ENCODE results near the gene BCS1L.
"Not testable (repeated sequence)": the region's sequence is repeated elsewhere in the genome, so short reads cannot be mapped to it uniquely, and the experiment has no call there.

Gene BCS1L

GRCh38 chr2:218671654-218672566 lies 12.4 kb downstream of the BCS1L start, which contains the start of the genes RNF25 and STK36:
Gene RNF25, minus strand, starts transcription at chr2:218672002. Its CDS starts 32 bp downstream, at chr2:218671970.
Gene STK36, plus strand, starts transcription at chr2:218672086. Its CDS starts 744 bp downstream, at chr2:218672830.
- peak; percentile 93 for DNase-seq (ENCODE audit: low read depth in 2 of 2)
- H3K4me3 ChIP-seq (replicated peaks in 1 of 2; ENCODE audit: low read depth in 2 of 2, low read length in 2 of 2), result peak within 1 kb of the TSS; percentile 78 to 90
- TF ChIP-seq CTCF (IDR thresholded peaks at IDR 0.05; ENCODE audit: low read depth, low read length), result no peak

GRCh38 chr2:218679119-218679518 lies 19.6 kb downstream of the BCS1L start:
- peak in 1 of 2 donors; percentile 34 for DNase-seq (ENCODE audit: low read depth in 2 of 2)
- no peak overlapping the region for H3K4me3 ChIP-seq (replicated peaks in 1 of 2; ENCODE audit: low read depth in 2 of 2, low read length in 2 of 2)
- no peak for TF ChIP-seq CTCF (IDR thresholded peaks at IDR 0.05; ENCODE audit: low read depth, low read length)

GRCh38 chr2:218680061-218680460 lies 20.6 kb downstream of the BCS1L start:
- no peak for DNase-seq (ENCODE audit: low read depth in 2 of 2)
- no peak overlapping the region for H3K4me3 ChIP-seq (replicated peaks in 1 of 2; ENCODE audit: low read depth in 2 of 2, low read length in 2 of 2)
- TF ChIP-seq CTCF (IDR thresholded peaks at IDR 0.05; ENCODE audit: low read depth, low read length), result no peak

GRCh38 chr2:218687400-218688060 lies 28.0 kb downstream of the BCS1L start:
- not testable (repeated sequence) for H3K4me3 ChIP-seq (replicated peaks in 1 of 2; ENCODE audit: low read depth in 2 of 2, low read length in 2 of 2)
- DNase-seq (ENCODE audit: low read depth in 2 of 2), result peak; percentile 84 to 90
- TF ChIP-seq CTCF (IDR thresholded peaks at IDR 0.05; ENCODE audit: low read depth, low read length), result peak; percentile 94

GRCh38 chr2:218691234-218691633 lies 31.8 kb downstream of the BCS1L start:
- no peak for TF ChIP-seq CTCF (IDR thresholded peaks at IDR 0.05; ENCODE audit: low read depth, low read length)
- DNase-seq (ENCODE audit: low read depth in 2 of 2), result peak; percentile 17 to 56
- H3K4me3 ChIP-seq (replicated peaks in 1 of 2; ENCODE audit: low read depth in 2 of 2, low read length in 2 of 2), result no peak overlapping the region

GRCh38 chr2:218694405-218695145 lies 35.1 kb downstream of the BCS1L start:
- TF ChIP-seq CTCF (IDR thresholded peaks at IDR 0.05; ENCODE audit: low read depth, low read length), result no peak
- no peak overlapping the region for H3K4me3 ChIP-seq (replicated peaks in 1 of 2; ENCODE audit: low read depth in 2 of 2, low read length in 2 of 2)
- peak in 1 of 2 donors; percentile 47 for DNase-seq (ENCODE audit: low read depth in 2 of 2)

All from cardiac fibroblast (primary cell).